Measurements from ENCODE around the gene PTCD3.

Gene PTCD3

GRCh38 chr2:86105969-86106945, at the start of gene PTCD3:
Gene PTCD3 (plus strand): TSS chr2:86106235. CDS start chr2:86106248, 13 bp downstream.
- peak; percentile 92 for FAIRE-seq

- no peak for FAIRE-seq
These were observed 49.3 kb upstream of the PTCD3 start for GRCh38 chr2:86056590-86057331.

DNA sequence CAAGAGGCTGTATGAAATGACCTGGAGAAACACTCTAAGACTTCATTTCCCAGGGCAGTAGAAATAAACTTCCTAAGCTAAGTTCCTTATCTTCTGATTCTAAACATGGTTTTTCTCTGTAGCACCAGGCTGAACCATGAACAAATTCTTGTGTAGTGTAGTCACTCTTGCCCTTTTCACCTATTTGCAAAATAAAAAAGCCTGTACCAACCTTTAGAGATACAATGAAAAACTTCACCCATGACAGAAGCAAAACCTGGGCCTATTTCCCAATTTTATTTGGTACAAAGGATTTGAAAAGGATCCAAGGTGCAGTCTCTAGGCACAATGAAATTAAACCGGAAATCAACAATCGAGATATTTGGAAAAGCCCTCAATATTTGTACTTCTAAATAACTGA, 44.0 kb upstream of the PTCD3 start:
- no peak for FAIRE-seq

DNA sequence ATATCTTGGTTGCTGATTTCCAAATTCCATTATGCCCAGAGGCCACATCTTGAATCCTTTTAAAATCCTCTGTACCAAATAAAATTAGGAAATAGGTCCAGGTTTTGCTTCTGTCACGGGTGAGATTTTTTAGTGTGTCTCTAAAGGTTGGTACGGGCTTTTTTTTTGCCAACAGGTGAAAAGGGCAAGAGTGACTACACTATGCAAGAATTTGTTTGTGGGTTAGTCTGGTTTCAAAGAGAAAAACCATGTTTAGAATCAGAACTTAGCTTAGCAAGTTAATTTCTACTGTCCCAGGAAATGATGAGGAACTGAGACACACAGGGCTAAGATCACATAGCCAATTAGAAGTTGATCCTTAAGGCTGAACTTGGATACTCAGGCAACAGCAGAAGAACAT, 42.0 kb upstream of the PTCD3 start:
- FAIRE-seq = no peak

DNA sequence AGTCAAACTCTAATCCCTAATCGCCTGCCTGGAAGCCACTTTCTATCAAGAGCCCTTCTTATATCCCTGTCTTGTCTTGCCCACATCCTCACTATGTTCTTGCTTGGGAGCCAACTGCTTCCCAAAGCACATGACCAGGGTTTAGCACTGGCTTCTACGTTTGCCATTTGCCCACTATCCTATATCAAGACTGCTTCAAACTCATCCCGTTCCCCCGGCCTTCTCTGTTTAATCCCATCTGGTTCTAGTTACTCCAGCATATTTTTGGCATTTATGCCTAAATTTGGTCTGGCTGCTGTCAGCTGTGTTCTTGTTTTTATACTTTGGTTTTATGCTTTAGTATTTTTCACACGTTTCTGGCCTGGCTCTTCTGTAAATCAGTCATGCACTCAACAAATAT, 40.5 kb upstream of the PTCD3 start:
- no peak for FAIRE-seq

- no peak for FAIRE-seq
These were observed 39.9 kb upstream of the PTCD3 start for GRCh38 chr2:86066007-86066578.

- no peak for FAIRE-seq
These were observed 39.1 kb upstream of the PTCD3 start for GRCh38 chr2:86066915-86067314.

GRCh38 chr2:86068136-86068588, 37.9 kb upstream of the PTCD3 start:
- FAIRE-seq = no peak

- FAIRE-seq = no peak
These were observed 37.4 kb upstream of the PTCD3 start for GRCh38 chr2:86068648-86069047.

DNA sequence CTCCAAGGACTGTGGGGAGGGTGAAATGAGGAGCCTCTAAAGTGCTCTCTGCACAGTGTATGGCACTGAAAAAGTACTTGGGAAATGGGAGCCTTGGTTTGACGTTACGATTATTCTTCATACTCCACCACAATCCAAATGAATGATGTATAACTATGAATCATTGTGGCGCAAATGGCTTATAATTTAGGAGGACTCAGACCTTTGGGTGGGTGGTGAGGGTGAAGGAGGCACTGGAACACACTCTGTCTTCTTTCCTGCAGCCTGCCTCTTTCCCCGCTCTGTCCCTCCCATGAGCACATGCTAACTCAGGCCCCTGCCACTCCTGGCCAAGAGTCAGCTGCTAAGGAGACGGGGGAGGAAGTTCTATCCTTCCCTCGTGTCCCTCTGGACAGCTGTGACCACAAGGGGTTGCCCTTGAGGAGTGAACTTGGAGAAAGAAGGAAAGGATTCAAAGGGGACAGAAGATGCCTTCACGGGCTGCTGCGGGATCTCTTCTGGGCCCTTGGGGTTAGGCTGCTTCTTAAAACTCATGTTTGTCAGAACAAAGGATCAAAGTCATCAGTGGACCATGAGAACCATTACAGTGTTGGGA, 36.8 kb upstream of the PTCD3 start:
- no peak for FAIRE-seq

DNA sequence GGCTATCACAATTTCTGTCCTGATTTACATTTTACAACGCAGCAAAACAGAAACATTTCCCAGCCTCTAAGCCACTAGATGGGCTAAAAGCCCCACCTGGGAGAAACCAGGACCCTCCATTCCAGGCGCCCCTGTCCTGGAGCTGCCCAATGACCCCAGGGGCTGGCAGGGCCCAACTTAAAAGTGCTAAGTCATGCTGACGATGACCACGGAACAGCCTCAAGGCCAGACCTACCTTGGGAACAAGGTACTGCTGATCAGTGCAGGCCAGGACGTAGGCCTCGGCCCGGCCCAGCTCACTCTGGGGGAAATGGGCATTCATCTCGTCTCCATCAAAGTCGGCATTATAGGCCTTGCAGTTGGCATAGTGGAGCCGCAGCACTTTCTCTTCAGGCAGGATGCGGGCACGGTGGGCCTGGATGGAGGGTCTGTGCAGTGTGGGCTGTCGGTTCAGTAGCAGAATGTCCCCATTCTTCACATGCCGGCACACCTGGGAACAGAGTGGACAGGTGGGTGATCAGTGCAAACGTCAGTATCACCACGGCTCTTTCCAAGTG, 36.2 kb upstream of the PTCD3 start:
- FAIRE-seq = no peak

DNA sequence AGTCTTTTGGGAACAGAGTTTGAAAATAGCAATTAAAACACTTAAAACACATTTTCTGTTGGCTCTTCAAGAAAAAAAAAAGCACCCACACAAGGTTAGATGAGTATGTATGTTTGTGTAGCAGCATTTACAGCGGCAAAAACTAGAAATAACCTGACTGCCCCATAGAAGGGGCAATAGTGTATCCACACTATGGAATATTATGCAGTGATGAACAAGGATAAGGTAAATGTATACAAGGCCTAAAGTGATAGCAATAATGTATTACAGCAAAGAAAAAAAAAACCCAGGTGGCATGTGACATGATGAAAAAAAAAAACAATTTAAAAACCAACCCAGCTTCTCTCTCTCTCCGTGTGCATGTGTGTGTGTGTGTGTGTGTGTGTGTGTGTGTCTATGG, 35.2 kb upstream of the PTCD3 start:
- FAIRE-seq = no peak

- no peak for FAIRE-seq
These were observed 33.7 kb upstream of the PTCD3 start for GRCh38 chr2:86072271-86072858.

- no peak for FAIRE-seq
These were observed 32.8 kb upstream of the PTCD3 start for GRCh38 chr2:86073225-86073624.

GRCh38 chr2:86074256-86074655, 31.8 kb upstream of the PTCD3 start:
- no peak for FAIRE-seq

- no peak for FAIRE-seq
These were observed 31.2 kb upstream of the PTCD3 start for GRCh38 chr2:86074811-86075210.

GRCh38 chr2:86075886-86076285, 30.1 kb upstream of the PTCD3 start:
- FAIRE-seq = no peak

- FAIRE-seq = no peak
These were observed 27.1 kb upstream of the PTCD3 start for GRCh38 chr2:86078774-86079545.

- no peak for FAIRE-seq
These were observed 25.8 kb upstream of the PTCD3 start for GRCh38 chr2:86079981-86080911.

DNA sequence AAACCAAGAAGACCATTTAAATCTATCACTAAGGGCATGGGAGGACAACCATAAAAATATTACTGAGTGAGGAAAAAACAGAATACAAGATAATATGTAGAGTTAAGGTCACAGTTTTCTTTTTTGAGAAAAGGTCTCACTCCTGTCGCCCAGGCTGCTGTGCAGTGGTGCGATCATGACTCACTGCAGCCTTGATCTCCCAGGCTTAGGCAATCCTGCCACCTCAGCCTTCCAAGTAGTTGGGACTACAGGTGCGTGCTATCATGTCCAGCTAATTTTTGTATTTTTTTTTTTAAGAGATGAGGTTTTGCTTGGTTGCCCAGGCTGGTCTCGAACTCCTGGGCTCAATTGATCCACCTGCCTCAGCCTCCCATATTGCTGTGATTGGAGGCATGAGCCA, 24.3 kb upstream of the PTCD3 start:
- FAIRE-seq = no peak
